Choroid plexus epithelial cell (primary cell): ENCODE results near the gene B4GALT1.

Source experiments
- DNase-seq: peaks from one replicate; pipeline ENCODE4 v3.0.0-alpha.2; 2010; ENCODE audit warnings: low read depth
- H3K4me3 ChIP-seq: 2 replicates; pipeline ENCODE4 v1.5.1; 2011; ENCODE audit warnings: low read depth, mild to moderate bottlenecking, control low read depth, low read length, moderate library complexity
- TF ChIP-seq, protein P1 (sequence below): conservative IDR thresholded peaks from 2 replicates; pipeline ENCODE4 v1.5.1; 2011; ENCODE audit warnings: low read depth, mild to moderate bottlenecking, control low read depth, inconsistent platforms, low read length, moderate library complexity

Gene B4GALT1

GRCh38 chr9:33144551-33144950 is 22.6 kb downstream of the B4GALT1 start:
- no peak overlapping the region for H3K4me3 ChIP-seq
- no peak for DNase-seq
- TF ChIP-seq, protein P1, sequence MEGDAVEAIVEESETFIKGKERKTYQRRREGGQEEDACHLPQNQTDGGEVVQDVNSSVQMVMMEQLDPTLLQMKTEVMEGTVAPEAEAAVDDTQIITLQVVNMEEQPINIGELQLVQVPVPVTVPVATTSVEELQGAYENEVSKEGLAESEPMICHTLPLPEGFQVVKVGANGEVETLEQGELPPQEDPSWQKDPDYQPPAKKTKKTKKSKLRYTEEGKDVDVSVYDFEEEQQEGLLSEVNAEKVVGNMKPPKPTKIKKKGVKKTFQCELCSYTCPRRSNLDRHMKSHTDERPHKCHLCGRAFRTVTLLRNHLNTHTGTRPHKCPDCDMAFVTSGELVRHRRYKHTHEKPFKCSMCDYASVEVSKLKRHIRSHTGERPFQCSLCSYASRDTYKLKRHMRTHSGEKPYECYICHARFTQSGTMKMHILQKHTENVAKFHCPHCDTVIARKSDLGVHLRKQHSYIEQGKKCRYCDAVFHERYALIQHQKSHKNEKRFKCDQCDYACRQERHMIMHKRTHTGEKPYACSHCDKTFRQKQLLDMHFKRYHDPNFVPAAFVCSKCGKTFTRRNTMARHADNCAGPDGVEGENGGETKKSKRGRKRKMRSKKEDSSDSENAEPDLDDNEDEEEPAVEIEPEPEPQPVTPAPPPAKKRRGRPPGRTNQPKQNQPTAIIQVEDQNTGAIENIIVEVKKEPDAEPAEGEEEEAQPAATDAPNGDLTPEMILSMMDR: no peak

- DNase-seq: peak; percentile 89
- H3K4me3 ChIP-seq: no peak overlapping the region
- TF ChIP-seq, protein P1: no peak
Measured at GRCh38 chr9:33143241-33143661, 23.9 kb downstream of the B4GALT1 start.

DNA sequence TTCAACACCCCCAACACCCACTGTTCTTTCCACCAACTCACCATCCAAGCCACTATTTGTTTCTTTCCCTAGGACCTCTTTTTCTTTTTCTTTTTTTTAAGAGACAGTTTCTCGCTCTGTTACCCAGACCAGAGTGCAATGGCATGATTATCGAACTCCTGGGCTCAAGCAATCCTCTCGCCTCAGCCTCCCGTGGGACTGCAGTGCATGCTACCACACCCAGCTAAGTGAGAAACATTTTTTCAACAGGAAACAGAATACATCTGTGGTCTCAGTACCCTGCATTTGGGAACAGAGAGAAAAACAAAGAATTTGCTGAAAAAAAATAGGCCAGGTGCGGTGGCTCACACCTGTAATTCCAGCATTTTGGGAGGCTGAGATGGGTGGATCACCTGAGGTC is 24.6 kb downstream of the B4GALT1 start:
- TF ChIP-seq, protein P1: no peak
- no peak for DNase-seq
- no peak overlapping the region for H3K4me3 ChIP-seq

- no peak overlapping the region for H3K4me3 ChIP-seq
- DNase-seq: no peak
- TF ChIP-seq, protein P1: no peak
Measured at GRCh38 chr9:33140401-33141360, 26.5 kb downstream of the B4GALT1 start.

DNA sequence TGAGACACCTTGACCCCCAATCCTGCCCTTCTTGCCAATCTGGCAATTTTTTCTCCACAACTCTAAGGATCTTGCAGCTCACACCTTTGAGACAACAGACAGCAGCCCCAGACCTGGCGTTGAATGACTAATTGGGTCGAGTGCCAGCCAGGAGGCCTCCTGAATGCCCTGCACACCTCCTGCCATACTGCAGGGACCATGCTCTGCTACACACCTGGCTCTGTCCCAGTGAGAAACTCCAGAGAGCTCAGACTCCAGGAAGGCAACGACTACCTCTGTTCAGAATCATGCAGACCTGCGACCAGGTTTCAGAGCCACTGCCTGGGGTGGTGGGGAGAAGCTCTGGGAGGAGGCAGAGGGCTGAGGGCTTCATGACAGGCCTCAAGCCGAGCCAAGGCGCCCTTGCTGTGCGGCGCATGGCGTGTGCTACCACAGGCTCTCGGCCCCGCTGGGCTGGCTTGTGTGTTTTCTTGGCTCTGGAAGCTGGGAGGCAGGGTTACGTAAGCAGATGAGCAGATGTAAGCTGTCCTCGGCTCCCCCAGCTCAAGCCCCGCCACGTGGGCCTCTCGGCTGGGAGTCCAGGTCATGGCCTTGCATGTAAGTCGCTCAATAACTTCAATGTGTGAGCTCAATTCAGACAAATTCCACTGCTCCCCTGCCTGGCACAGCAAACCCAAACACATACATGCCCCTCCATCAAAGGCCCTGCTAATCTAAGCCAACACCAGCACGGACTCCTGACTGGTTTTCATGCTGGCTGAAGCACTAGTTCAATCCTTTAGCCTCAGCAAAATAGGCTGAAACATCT is 27.5 kb downstream of the B4GALT1 start:
- DNase-seq: peak; percentile 100
- TF ChIP-seq, protein P1: peak; percentile 16
- no peak overlapping the region for H3K4me3 ChIP-seq

- TF ChIP-seq, protein P1: no peak
- DNase-seq: no peak
- H3K4me3 ChIP-seq: no peak overlapping the region
Measured at GRCh38 chr9:33138768-33139167, 28.4 kb downstream of the B4GALT1 start.
